Measurements from ENCODE around the gene GALM.

Gene GALM

DNA sequence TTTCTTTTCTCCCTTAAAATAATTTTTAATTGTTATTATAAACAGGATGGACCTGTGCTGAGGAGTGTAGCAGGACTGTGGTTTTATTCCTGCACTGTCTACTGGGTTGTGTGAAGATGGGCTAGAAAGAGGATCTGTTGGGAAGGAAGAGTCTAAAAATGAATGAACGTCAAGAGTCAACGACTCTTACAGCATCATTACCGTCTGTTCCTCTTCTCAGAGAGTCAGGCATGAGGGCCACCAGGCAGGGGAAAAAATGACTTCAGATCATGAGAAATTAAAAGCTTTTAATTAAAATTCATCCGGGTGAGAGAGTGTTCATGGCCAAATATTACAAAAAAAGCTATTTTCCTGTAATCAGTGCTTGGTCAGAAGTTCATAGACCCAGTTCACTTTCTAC lies 52.7 kb downstream of the GALM start:
- Histone ChIP-seq H3K27ac (ENCODE audit: extremely low read depth, low read depth, low read length) (no peak overlapping the region), H3K4me3 (ENCODE audit: low read depth, low read length) (no peak overlapping the region), H3K4me1 (ENCODE audit: control insufficient read depth, insufficient read depth, low read length) (no peaks in the 10 kb centered on the region), H3K36me3 (ENCODE audit: control insufficient read depth in 2 of 2, insufficient read depth in 1 of 2, low read length in 2 of 2) (peaks cover 0 to 8% of the 10 kb centered on the region in 2 experiments; a peak in 1 of 3 replicates), H3K9me3 (ENCODE audit: control insufficient read depth, insufficient read depth, low read depth, low read length) (no peaks in the 10 kb centered on the region)
- no peak for TF ChIP-seq ZNF184 (tag by site-specific recombination; IDR thresholded peaks at IDR 0.05)
- CTCF ChIA-PET: no interaction called here
- POLR2A ChIA-PET: no interaction called here

DNA sequence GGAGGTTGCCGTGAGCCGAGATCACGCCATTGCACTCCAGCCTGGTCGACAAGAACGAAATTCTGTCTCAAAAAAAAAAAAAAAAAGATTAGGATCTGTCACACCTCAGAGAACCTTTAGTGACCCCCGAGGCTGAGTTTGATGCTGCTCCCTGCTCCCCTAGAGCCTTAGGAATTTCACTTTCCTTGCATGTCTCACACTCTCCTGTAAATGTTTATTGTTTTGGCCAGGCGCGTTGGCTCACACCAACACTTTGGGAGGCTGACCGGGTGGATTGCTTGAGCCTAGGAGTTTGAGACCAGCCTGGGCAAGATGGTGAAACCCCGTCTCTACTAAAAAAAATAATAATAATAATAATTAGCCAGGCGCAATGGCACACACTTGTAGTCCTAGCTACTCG lies 53.8 kb downstream of the GALM start:
- no peak overlapping the region for H3K27ac ChIP-seq (ENCODE audit: extremely low read depth, low read depth, low read length)
- no peak overlapping the region for H3K4me3 ChIP-seq (ENCODE audit: low read depth, low read length)
- ChIA-PET CTCF (interaction anchor here (1.1 to 1.4 kb wide), 2 partner anchors 137 to 829 kb away, joined by 3 to 4 read pairs; no protein-coding TSS in a partner anchor), POLR2A (no interaction called here)
- no peaks in the 10 kb centered on the region for H3K9me3 ChIP-seq (ENCODE audit: control insufficient read depth, insufficient read depth, low read depth, low read length)
- TF ChIP-seq, protein P1, sequence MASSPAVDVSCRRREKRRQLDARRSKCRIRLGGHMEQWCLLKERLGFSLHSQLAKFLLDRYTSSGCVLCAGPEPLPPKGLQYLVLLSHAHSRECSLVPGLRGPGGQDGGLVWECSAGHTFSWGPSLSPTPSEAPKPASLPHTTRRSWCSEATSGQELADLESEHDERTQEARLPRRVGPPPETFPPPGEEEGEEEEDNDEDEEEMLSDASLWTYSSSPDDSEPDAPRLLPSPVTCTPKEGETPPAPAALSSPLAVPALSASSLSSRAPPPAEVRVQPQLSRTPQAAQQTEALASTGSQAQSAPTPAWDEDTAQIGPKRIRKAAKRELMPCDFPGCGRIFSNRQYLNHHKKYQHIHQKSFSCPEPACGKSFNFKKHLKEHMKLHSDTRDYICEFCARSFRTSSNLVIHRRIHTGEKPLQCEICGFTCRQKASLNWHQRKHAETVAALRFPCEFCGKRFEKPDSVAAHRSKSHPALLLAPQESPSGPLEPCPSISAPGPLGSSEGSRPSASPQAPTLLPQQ (tag by site-specific recombination; IDR thresholded peaks at IDR 0.05): no peak
- no peak for TF ChIP-seq ZNF155 (tag by site-specific recombination; IDR thresholded peaks at IDR 0.05)
- no peak for TF ChIP-seq ZNF558 (tag by site-specific recombination; IDR thresholded peaks at IDR 0.05)
- TF ChIP-seq ZSCAN30 (tag by site-specific recombination; IDR thresholded peaks at IDR 0.05): no peak
- TF ChIP-seq KLF9 (tag by site-specific recombination; IDR thresholded peaks at IDR 0.05; ENCODE audit: low read depth): no peak
- TF ChIP-seq, protein P2, sequence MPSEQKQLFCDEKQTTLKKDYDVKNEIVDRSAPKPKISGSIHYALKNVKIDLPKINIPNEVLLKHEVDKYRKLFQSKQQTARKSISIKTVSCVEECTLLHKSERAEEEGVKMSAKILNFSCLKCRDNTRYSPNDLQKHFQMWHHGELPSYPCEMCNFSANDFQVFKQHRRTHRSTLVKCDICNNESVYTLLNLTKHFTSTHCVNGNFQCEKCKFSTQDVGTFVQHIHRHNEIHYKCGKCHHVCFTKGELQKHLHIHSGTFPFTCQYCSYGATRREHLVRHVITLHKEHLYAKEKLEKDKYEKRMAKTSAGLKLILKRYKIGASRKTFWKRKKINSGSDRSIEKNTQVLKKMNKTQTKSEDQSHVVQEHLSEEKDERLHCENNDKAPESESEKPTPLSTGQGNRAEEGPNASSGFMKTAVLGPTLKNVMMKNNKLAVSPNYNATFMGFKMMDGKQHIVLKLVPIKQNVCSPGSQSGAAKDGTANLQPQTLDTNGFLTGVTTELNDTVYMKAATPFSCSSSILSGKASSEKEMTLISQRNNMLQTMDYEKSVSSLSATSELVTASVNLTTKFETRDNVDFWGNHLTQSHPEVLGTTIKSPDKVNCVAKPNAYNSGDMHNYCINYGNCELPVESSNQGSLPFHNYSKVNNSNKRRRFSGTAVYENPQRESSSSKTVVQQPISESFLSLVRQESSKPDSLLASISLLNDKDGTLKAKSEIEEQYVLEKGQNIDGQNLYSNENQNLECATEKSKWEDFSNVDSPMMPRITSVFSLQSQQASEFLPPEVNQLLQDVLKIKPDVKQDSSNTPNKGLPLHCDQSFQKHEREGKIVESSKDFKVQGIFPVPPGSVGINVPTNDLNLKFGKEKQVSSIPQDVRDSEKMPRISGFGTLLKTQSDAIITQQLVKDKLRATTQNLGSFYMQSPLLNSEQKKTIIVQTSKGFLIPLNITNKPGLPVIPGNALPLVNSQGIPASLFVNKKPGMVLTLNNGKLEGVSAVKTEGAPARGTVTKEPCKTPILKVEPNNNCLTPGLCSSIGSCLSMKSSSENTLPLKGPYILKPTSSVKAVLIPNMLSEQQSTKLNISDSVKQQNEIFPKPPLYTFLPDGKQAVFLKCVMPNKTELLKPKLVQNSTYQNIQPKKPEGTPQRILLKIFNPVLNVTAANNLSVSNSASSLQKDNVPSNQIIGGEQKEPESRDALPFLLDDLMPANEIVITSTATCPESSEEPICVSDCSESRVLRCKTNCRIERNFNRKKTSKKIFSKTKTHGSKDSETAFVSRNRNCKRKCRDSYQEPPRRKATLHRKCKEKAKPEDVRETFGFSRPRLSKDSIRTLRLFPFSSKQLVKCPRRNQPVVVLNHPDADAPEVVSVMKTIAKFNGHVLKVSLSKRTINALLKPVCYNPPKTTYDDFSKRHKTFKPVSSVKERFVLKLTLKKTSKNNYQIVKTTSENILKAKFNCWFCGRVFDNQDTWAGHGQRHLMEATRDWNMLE (tag by site-specific recombination; conservative IDR thresholded peaks at IDR 0.05; ENCODE audit: low read depth): no peak
- TF ChIP-seq ZNF366 (tag by site-specific recombination; conservative IDR thresholded peaks at IDR 0.05): no peak
- TF ChIP-seq ZNF19 (tag by site-specific recombination; IDR thresholded peaks at IDR 0.05; ENCODE audit: low read depth): no peak
- TF ChIP-seq TRIM28 (IDR thresholded peaks at IDR 0.05; ENCODE audit: borderline replicate concordance, low read length): no peak
- H3K4me1 ChIP-seq (ENCODE audit: control insufficient read depth, insufficient read depth, low read length): no peaks in the 10 kb centered on the region
- peaks cover 0 to 8% of the 10 kb centered on the region in 2 experiments; a peak in 1 of 3 replicates for H3K36me3 ChIP-seq (ENCODE audit: control insufficient read depth in 2 of 2, insufficient read depth in 1 of 2, low read length in 2 of 2)

DNA sequence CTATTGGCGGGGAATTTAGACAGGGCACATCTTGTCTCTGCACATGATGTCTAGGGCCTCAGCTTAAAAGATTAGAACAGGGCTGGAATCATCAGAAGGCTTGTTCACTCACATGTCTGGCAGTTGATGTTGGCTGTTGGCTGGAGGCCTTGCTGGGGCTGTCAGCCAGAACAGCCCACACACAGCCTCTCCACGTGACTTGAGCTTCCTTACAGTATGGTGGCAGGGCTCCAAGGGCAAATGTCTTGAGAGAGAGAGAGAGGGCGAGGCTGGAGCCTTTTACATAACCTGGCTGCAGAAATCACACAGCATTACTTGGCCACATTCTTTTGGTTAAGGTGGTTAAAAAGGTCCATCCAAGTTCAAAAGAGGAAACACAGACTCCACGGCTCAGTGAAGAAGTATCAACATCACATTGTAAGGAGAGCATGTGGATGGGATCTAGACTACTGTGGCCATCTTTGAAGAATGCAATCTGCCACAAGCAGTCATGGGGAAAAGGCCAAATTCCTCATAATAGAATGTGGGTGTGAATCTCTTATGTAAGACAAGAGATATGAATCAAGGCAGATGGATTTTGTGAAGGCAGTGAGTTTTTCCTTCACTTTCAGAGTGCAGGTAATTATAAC lies 54.8 kb downstream of the GALM start:
- Histone ChIP-seq H3K9me3 (ENCODE audit: control insufficient read depth, insufficient read depth, low read depth, low read length) (no peaks in the 10 kb centered on the region), H3K4me1 (ENCODE audit: control insufficient read depth, insufficient read depth, low read length) (no peaks in the 10 kb centered on the region), H3K27ac (ENCODE audit: extremely low read depth, low read depth, low read length) (no peak overlapping the region), H3K36me3 (ENCODE audit: control insufficient read depth in 2 of 2, insufficient read depth in 1 of 2, low read length in 2 of 2) (peaks cover 0 to 8% of the 10 kb centered on the region in 2 experiments; a peak in 2 of 3 replicates), H3K4me3 (ENCODE audit: low read depth, low read length) (no peak overlapping the region)
- TF ChIP-seq, protein P3, sequence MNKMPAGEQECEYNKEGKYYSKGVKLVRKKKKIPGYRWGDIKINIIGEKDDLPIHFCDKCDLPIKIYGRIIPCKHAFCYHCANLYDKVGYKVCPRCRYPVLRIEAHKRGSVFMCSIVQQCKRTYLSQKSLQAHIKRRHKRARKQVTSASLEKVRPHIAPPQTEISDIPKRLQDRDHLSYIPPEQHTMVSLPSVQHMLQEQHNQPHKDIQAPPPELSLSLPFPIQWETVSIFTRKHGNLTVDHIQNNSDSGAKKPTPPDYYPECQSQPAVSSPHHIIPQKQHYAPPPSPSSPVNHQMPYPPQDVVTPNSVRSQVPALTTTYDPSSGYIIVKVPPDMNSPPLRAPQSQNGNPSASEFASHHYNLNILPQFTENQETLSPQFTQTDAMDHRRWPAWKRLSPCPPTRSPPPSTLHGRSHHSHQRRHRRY (tag by site-specific recombination; IDR thresholded peaks at IDR 0.05): no peak
- TF ChIP-seq SETDB1 (IDR thresholded peaks at IDR 0.05; ENCODE audit: insufficient read length, low read length): peak; percentile 15
- ChIA-PET POLR2A (no interaction called here), CTCF (interaction anchor here (0.8 to 1.4 kb wide), 3 partner anchors 138 to 363 kb away, joined by 4 to 5 read pairs (median 4); no protein-coding TSS in a partner anchor)
